HUDEP-2 (cell line): Measurements from ENCODE around the gene PTPN12.

Experiments
- DNase-seq, 76 experiments: peaks; one replicate each; lab custom pipeline; 2025; ENCODE audit not compliant: unreplicated experiment in 76 of 76; lab: John Stamatoyannopoulos, UW

Gene PTPN12

DNA sequence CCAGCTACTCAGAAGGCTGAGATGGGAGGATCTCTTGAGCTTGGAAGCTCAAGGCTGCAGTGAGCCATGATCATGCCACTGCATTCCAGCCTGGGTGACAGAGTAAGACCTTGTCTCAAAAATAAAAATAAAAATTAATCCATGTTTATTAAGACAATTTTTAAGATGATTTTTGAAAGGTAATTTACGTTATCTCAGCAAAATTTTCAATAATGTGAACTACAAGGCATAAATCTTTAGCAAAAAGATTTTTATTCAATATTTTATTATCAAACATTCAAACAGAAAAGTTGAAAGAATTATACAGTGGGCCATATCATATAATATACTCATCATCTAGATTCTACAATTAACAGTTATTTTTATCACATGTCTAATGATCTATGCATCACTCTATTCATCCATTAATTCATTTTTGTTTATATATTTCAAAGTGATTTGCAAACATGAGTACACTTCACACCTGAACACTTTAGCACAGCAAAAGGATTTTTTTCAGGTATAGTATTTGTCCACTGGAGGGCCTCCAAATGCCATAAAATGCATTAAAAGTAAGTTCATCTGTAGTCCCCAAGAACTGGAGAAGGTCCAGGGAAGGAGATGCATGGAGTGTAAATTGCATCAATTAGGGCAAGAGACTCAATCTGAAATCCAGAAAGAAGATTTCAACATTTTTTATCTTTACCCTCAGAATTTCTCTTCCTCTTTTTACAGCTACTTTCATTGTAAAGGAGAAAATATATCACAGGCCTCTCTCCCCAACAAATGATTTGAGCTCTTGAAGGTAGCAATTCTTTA lies 120.5 kb downstream of the PTPN12 start:
- peak in 36 of 76 experiments; percentile 4 to 61 (median 38) for DNase-seq

- DNase-seq = no peak
Measured at GRCh38 chr7:77658928-77659327, 121.8 kb downstream of the PTPN12 start.

DNA sequence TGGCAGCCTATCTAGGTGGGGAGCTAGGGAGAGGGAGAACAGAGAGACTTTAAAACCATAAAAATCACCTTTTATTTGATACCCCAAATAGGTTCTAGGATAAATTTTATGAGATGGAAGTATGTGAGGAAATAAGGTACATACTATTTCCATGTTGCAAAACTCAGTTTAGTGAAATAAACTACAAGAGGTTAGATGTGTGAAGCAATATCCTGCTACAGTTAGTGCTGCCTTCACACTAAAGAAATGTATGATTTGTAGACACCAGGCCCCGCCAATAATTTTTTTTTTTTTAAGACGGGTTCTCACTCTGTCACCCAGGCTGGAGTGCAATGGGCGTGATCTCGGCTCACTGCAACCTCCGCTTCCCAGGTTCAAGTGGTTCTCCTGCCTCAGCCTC lies 124.7 kb downstream of the PTPN12 start:
- DNase-seq = no peak

GRCh38 chr7:77662869-77663268 lies 125.8 kb downstream of the PTPN12 start:
- DNase-seq = no peak

GRCh38 chr7:77664715-77665114 lies 127.6 kb downstream of the PTPN12 start:
- no peak for DNase-seq

- no peak for DNase-seq
Measured at GRCh38 chr7:77665161-77665560, 128.1 kb downstream of the PTPN12 start.

- DNase-seq = no peak
Measured at GRCh38 chr7:77667459-77668086, 130.5 kb downstream of the PTPN12 start.

GRCh38 chr7:77674878-77675277 lies 137.8 kb downstream of the PTPN12 start:
- no peak for DNase-seq

GRCh38 chr7:77679608-77680007 lies 142.5 kb downstream of the PTPN12 start:
- no peak for DNase-seq

- no peak for DNase-seq
Measured at GRCh38 chr7:77680266-77680665, 143.2 kb downstream of the PTPN12 start.

DNA sequence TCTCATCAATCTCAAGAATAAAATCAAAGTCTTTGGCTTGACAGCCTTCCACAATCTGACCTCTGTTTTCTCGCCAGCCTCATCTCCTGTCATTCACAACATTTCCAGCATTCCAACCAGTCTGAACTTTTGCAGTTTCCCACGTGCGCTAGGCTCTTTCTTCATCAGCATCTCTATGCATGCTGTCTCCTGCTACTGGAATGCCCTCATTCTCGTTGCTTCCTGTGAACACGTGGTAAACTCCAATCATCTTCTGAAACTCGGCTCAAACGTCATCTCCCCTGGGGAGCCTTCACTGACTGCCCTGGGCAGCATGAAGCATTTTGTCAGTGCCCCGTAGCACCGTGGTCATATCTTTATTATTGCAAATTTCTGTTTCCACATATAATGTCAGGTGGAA lies 146.9 kb downstream of the PTPN12 start:
- DNase-seq = no peak

DNA sequence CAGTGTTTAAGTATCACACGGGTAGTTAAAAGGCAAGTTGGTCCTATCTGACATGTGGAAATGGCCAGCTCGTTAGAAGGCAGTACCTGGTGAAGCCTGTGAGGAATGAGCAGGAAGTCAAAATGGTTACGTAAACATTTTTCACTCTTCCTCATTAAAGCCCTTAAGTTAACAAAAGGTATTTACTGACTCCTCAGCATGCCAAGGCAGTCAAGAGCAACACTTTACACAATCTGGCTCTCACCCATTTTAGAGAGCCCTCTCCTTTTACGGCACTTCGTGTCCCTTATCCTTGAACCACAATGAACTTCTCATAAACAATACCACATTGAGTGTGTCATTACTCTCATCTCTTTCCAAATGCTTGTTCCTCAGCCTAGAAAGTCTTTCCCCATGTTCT lies 148.1 kb downstream of the PTPN12 start:
- no peak for DNase-seq

DNA sequence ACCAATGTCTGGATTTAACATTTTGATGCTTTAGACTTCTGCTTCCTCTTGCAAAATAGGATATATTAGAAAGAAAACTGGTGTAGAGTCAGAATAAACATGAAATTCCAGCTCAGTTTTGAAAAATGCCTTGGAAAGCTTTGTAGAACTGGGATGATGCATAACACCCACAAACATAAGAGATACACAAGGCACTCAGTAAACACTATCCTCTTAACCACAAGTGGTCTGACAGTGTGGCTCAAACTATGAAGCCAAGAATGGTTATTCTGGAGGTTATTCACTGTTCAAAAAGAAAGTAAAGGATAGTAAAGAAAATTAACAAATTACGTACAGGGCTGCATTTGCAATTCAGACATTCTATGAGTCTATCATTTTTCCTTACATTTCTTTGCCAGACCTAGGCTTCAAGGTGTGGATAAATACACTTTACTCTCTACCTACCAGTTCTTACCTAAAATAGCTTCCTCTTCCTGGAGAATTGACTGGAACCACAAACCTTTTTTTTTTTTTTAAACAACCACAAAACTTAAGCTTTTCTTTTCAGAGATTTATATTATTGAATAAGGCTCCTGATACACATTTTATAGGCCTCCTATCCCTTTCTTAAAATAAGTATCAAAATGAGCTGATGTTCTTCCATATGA lies 150.1 kb downstream of the PTPN12 start:
- no peak for DNase-seq

GRCh38 chr7:77687747-77688144 lies 150.7 kb downstream of the PTPN12 start:
- DNase-seq = no peak
